K562 (cell line): ENCODE measurements around the gene TEX35. TPM values are rescaled to one million over a fixed set of nuclear protein-coding genes. Genes with fewer than 3 reads are reported as not detected.

Source experiments
- EHMT2 ChIP-seq: fragments of 450-650 bp; IDR thresholded peaks from 2 replicates; pipeline ENCODE4 v1.6.1; 2018; ENCODE audit warnings: antibody characterized with exemption
- FUS ChIP-seq: fragments of 200-400 bp; formaldehyde crosslinking; optimal IDR thresholded peaks from 2 replicates; pipeline ENCODE3; 2017; ENCODE audit warnings: low read depth, low read length
- HNRNPUL1 ChIP-seq: fragments of 200-400 bp; formaldehyde crosslinking; IDR thresholded peaks from 2 replicates; pipeline ENCODE4 v1.6.1; 2017; ENCODE audit warnings: low read length
- ILF3 ChIP-seq: fragments of 450-650 bp; IDR thresholded peaks from 2 replicates; pipeline ENCODE4 v1.6.1; 2018; ENCODE audit warnings: antibody characterized with exemption, mild to moderate bottlenecking, moderate library complexity, borderline replicate concordance
- JUND ChIP-seq, 2 experiments: IDR thresholded peaks; 2 replicates in 1 of 2; 3 replicates in 1 of 2; pipeline ENCODE4 v1.6.1; 2011; ENCODE audit warnings: borderline replicate concordance in 2 of 2, low read depth in 2 of 2, low read length in 2 of 2, improper control_type of control experiment in 1 of 2, missing biosample characterization in 1 of 2, missing genetic modification characterization in 1 of 2, missing genetic modification reagents in 1 of 2
- KLF16 ChIP-seq: IDR thresholded peaks from 2 replicates; pipeline ENCODE4 v1.6.1; 2016; ENCODE audit warnings: antibody characterized with exemption
- MECOM ChIP-seq: fragments of 250-450 bp; sonication (Bioruptor Pico); IDR thresholded peaks from 2 replicates; pipeline ENCODE4 v1.8.0; 2022; ENCODE audit warnings: inconsistent platforms
- MTF1 ChIP-seq: fragments of 250-450 bp; sonication (Bioruptor Pico); IDR thresholded peaks from 2 replicates; pipeline ENCODE4 v1.9.0; 2021; ENCODE audit warnings: moderate library complexity, mild to moderate bottlenecking, inconsistent platforms, borderline replicate concordance
- PHB2 ChIP-seq: fragments of 450-650 bp; IDR thresholded peaks from 2 replicates; pipeline ENCODE4 v1.6.1; 2017; ENCODE audit warnings: low read depth
- POLR2H ChIP-seq: IDR thresholded peaks from 2 replicates; pipeline ENCODE4 v1.6.1; 2016; ENCODE audit warnings: missing genetic modification characterization, low read depth, mild to moderate bottlenecking, control low read depth, missing compliant biosample characterization, moderate library complexity
- RAD21 ChIP-seq, 2 experiments: fragments of 250-450 bp in 1 of 2; fragments of 450-650 bp in 1 of 2; sonication (Bioruptor Pico) in 1 of 2; formaldehyde crosslinking in 1 of 2; IDR thresholded peaks in 1 of 2; conservative IDR thresholded peaks in 1 of 2; 2 replicates each; pipeline versions ENCODE4 v1.4.0 to v1.8.0; 2020 to 2022; ENCODE audit warnings: mild to moderate bottlenecking in 2 of 2, moderate library complexity in 1 of 2
- SMC3 ChIP-seq: conservative IDR thresholded peaks from 2 replicates; pipeline ENCODE4 v1.6.1; 2011; ENCODE audit warnings: low read depth, low read length, improper control_type of control experiment; ENCODE audit not compliant: insufficient read depth
- XRCC5 ChIP-seq: fragments of 200-400 bp; formaldehyde crosslinking; IDR thresholded peaks from 2 replicates; pipeline ENCODE4 v1.6.1; 2017; ENCODE audit warnings: low read depth, mild to moderate bottlenecking, low read length
- ZKSCAN8 ChIP-seq: fragments of 200-800 bp; sonication (Bioruptor generic); IDR thresholded peaks from 2 replicates; pipeline ENCODE4 v1.6.1; 2016; ENCODE audit warnings: missing genetic modification characterization, missing compliant biosample characterization
- ZNF133 ChIP-seq: fragments of 250-450 bp; sonication (Bioruptor Pico); IDR thresholded peaks from 2 replicates; pipeline ENCODE4 v1.4.0; 2020; ENCODE audit warnings: mild to moderate bottlenecking
- ZNF408 ChIP-seq: fragments of 250-450 bp; sonication (Bioruptor Pico); IDR thresholded peaks from 2 replicates; pipeline ENCODE4 v1.4.0; 2020; ENCODE audit warnings: low read depth, mild to moderate bottlenecking, moderate library complexity
- polyA plus RNA-seq, 8 experiments: library from polyadenylated mRNA; depleted of rRNA in 4 of 8; stranded (reverse) in 5 of 8; unstranded in 3 of 8; fragments of >200 nt; fragmentation: Nextera tagmentation in 2 of 8; fragmentation: Illumina TruSeq in 1 of 8; extraction: Ambion mirVana in 2 of 8; extraction: Trizol in 1 of 8; gene quantifications; 2 replicates each; pipeline versions ENCODE4 v1.2.1 to v1.2.3, GENCODE V29; 2011 to 2014; ENCODE audit warnings: inconsistent platforms in 1 of 8, missing spikeins in 1 of 8
- total RNA-seq, 7 experiments: library from RNA; depleted of rRNA in 6 of 7; stranded (reverse); fragments of >200 nt in 6 of 7; fragmentation: Illumina TruSeq in 2 of 7; extraction: Trizol in 2 of 7; gene quantifications; 2 replicates each; pipeline versions ENCODE4 v1.2.1 to v1.2.3, GENCODE V29; 2011 to 2021; ENCODE audit warnings: low replicate concordance in 1 of 7
- TF ChIP-seq, protein P1 (sequence below), 3 experiments: fragments of 200-800 bp in 1 of 3; fragments of 250-450 bp in 1 of 3; fragments of 450-650 bp in 1 of 3; sonication (Bioruptor Pico) in 1 of 3; sonication (Bioruptor generic) in 1 of 3; formaldehyde crosslinking in 1 of 3; IDR thresholded peaks; 2 replicates each; pipeline versions ENCODE4 v1.6.1 to v1.8.0; 2016 to 2022; ENCODE audit warnings: mild to moderate bottlenecking in 2 of 3, missing genetic modification characterization in 2 of 3, missing compliant biosample characterization in 1 of 3, moderate library complexity in 1 of 3
- TF ChIP-seq, protein P2 (sequence below): fragments of 450-650 bp; IDR thresholded peaks from 2 replicates; pipeline ENCODE4 v1.6.1; 2016
- TF ChIP-seq, protein P3 (sequence below): IDR thresholded peaks from 2 replicates; pipeline ENCODE4 v1.6.1; 2011; ENCODE audit warnings: borderline replicate concordance, low read depth, mild to moderate bottlenecking, moderate library complexity, low read length; ENCODE audit not compliant: insufficient read depth, poor library complexity, severe bottlenecking

TEX35 gene
- total and polyA plus RNA-seq, 9 of the 15 experiments (the other 6 are each of a cell fraction or from before 2014, with no cell fraction given), result not detected

DNA sequence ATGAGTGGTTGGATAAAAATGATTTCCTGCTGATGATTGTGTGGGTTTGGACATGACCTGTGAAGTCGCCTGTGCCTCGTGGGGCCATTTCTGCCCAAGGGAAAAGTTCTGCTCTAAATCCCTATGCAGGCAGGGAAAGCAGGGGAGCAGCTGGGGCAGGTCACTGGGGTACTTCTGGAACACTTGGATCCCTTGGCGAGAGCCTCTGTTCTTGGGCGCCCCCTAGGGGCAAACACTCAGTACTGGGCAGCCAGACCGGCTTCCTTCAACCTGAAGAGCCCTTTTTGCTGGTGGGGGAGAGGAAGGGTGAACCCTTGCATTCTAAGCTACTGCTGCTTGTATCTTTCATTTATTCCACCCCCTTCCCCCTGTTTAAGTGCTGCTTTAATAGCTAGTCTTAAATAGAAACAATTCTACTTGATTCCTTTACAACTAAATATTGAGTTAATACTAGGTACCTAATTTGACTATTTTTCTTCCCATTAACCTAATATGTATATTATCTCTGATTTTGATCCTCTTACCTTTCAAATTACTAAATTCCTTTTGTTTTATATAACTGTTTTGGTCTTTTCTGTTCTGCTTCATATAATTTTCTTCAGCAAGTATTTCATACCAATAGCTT, 11.1 kb upstream of the TEX35 start (continued):
- TF ChIP-seq RAD21 (CRISPR knock-in tag; conservative IDR thresholded peaks at IDR 0.05 in 1 of 2, IDR thresholded peaks at IDR 0.05 in 1 of 2) (peak; percentile 36 to 68; a peak in 3 of 4 replicates), EHMT2 (0 out of 2 replicates have a peak, but pooled peaks have one; percentile 13), HNRNPUL1 (no peak), KLF16 (peak; percentile 55; the same call in 1 of the 2 replicates), POLR2H (no peak), FUS (no peak), PHB2 (no peak), MTF1 (CRISPR knock-in tag) (no peak), JUND (IDR thresholded peaks at IDR 0.05; ENCODE audit: borderline replicate concordance, low read depth, low read length) (0 out of 2 replicates have a peak, but pooled peaks have one; percentile 15), JUND (tag; IDR thresholded peaks at IDR 0.05; ENCODE audit: borderline replicate concordance, low read depth, low read length) (no peak), ILF3 (no peak), XRCC5 (no peak), ZNF133 (CRISPR knock-in tag) (no peak), ZKSCAN8 (no peak), SMC3 (0 out of 2 replicates have a peak, but pooled peaks have one; percentile 34), MECOM (no peak), ZNF408 (CRISPR knock-in tag) (no peak)
- TF ChIP-seq, protein P1, sequence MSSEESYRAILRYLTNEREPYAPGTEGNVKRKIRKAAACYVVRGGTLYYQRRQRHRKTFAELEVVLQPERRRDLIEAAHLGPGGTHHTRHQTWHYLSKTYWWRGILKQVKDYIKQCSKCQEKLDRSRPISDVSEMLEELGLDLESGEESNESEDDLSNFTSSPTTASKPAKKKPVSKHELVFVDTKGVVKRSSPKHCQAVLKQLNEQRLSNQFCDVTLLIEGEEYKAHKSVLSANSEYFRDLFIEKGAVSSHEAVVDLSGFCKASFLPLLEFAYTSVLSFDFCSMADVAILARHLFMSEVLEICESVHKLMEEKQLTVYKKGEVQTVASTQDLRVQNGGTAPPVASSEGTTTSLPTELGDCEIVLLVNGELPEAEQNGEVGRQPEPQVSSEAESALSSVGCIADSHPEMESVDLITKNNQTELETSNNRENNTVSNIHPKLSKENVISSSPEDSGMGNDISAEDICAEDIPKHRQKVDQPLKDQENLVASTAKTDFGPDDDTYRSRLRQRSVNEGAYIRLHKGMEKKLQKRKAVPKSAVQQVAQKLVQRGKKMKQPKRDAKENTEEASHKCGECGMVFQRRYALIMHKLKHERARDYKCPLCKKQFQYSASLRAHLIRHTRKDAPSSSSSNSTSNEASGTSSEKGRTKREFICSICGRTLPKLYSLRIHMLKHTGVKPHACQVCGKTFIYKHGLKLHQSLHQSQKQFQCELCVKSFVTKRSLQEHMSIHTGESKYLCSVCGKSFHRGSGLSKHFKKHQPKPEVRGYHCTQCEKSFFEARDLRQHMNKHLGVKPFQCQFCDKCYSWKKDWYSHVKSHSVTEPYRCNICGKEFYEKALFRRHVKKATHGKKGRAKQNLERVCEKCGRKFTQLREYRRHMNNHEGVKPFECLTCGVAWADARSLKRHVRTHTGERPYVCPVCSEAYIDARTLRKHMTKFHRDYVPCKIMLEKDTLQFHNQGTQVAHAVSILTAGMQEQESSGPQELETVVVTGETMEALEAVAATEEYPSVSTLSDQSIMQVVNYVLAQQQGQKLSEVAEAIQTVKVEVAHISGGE (CRISPR knock-in tag; IDR thresholded peaks at IDR 0.05), result no peak
- TF ChIP-seq, protein P2, sequence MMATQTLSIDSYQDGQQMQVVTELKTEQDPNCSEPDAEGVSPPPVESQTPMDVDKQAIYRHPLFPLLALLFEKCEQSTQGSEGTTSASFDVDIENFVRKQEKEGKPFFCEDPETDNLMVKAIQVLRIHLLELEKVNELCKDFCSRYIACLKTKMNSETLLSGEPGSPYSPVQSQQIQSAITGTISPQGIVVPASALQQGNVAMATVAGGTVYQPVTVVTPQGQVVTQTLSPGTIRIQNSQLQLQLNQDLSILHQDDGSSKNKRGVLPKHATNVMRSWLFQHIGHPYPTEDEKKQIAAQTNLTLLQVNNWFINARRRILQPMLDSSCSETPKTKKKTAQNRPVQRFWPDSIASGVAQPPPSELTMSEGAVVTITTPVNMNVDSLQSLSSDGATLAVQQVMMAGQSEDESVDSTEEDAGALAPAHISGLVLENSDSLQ, result no peak
- TF ChIP-seq, protein P3, sequence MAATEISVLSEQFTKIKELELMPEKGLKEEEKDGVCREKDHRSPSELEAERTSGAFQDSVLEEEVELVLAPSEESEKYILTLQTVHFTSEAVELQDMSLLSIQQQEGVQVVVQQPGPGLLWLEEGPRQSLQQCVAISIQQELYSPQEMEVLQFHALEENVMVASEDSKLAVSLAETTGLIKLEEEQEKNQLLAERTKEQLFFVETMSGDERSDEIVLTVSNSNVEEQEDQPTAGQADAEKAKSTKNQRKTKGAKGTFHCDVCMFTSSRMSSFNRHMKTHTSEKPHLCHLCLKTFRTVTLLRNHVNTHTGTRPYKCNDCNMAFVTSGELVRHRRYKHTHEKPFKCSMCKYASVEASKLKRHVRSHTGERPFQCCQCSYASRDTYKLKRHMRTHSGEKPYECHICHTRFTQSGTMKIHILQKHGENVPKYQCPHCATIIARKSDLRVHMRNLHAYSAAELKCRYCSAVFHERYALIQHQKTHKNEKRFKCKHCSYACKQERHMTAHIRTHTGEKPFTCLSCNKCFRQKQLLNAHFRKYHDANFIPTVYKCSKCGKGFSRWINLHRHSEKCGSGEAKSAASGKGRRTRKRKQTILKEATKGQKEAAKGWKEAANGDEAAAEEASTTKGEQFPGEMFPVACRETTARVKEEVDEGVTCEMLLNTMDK, result no peak
